Uterus (tissue), 4 donors: ENCODE measurements around the gene TAS2R60. TPM values are rescaled to one million over a fixed set of nuclear protein-coding genes. Genes with fewer than 3 reads are reported as not detected.

ENCODE experiments used
- DNase-seq, 2 donors: peaks; one replicate each; pipeline ENCODE4 v3.0.0-alpha.2; 2019 to 2020
- H3K27ac ChIP-seq, 2 donors: fragments of 200-600 bp; sonication (generic); 1 replicate in 1 of 2; 2 replicates in 1 of 2; pipeline ENCODE4 v1.5.1; 2016 to 2018
- H3K27me3 ChIP-seq, 2 donors: fragments of 200-600 bp; sonication (generic); one replicate each; pipeline ENCODE4 v1.5.1; 2018 to 2019; ENCODE audit warnings: control low read depth in 1 of 2
- H3K36me3 ChIP-seq, 2 donors: fragments of 200-600 bp; sonication (generic); one replicate each; pipeline ENCODE4 v1.5.1; 2019; ENCODE audit warnings: control low read depth in 1 of 2
- H3K4me1 ChIP-seq, 2 donors: fragments of 200-600 bp; sonication (generic); one replicate each; pipeline ENCODE4 v1.5.1; 2018 to 2019; ENCODE audit warnings: control low read depth in 1 of 2
- H3K4me3 ChIP-seq, 2 donors: fragments of 200-600 bp; sonication (generic); 1 replicate in 1 of 2; 2 replicates in 1 of 2; pipeline ENCODE4 v1.5.1; 2018 to 2019; ENCODE audit warnings: mild to moderate bottlenecking in 1 of 2
- H3K9me3 ChIP-seq, 2 donors: fragments of 200-600 bp; sonication (generic); one replicate each; pipeline ENCODE4 v1.5.1; 2019; ENCODE audit warnings: control low read depth in 1 of 2
- POLR2A ChIP-seq, 2 donors: fragments of 450-650 bp; IDR thresholded peaks; one replicate each; pipeline ENCODE4 v1.6.1; 2016; ENCODE audit warnings: antibody characterized with exemption in 2 of 2, mild to moderate bottlenecking in 1 of 2, moderate library complexity in 1 of 2
- intact Hi-C: fragments of 100-400 bp; cut with DNase I; formaldehyde crosslinking; loops from one replicate; pipeline ENCODE4 v1.15.1; 2023; ENCODE audit warnings: low total_unique reads
- total RNA-seq, 4 donors: library from RNA; depleted of rRNA in 3 of 4; stranded (reverse); fragments of >200 nt in 3 of 4; gene quantifications; one replicate each; pipeline versions ENCODE4 v1.1.0 to v1.2.4, GENCODE V29; 2014 to 2023
- TF ChIP-seq, protein P1 (sequence below), 4 experiments: fragments of 200-600 bp in 2 of 4; fragments of 450-650 bp in 2 of 4; sonication (generic) in 2 of 4; IDR thresholded peaks; one replicate each; pipeline ENCODE4 v1.5.1; 2016 to 2019; ENCODE audit warnings: antibody characterized with exemption in 4 of 4, mild to moderate bottlenecking in 2 of 4, moderate library complexity in 1 of 4
- donor health status: DM: yes; HTN: yes; CAD: no.

Gene TAS2R60
- total RNA-seq, 4 donors from 2014 or later = 3.3 TPM; not detected in 3

DNA sequence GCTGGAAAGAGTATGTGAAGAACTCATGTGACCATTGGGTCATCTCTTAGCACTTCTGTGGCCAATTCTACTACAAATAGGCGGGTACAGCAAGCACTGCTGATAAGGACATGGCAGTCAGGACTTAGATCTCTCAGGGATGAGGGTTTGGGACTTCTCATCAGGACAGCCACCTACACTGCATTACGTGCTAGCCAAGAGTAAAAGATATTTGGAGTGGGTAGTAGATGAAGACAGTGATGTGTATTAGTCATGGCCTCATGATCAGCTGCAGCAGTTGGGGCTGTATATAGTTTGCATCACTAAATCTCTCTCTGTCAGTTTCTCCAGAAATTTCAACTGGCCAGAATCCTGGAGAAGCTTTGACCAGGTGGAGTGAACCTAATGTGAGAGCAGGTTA lies 9.2 kb downstream of the TAS2R60 start:
- no peak for TF ChIP-seq POLR2A (IDR thresholded peaks at IDR 0.05)
- TF ChIP-seq, protein P1, sequence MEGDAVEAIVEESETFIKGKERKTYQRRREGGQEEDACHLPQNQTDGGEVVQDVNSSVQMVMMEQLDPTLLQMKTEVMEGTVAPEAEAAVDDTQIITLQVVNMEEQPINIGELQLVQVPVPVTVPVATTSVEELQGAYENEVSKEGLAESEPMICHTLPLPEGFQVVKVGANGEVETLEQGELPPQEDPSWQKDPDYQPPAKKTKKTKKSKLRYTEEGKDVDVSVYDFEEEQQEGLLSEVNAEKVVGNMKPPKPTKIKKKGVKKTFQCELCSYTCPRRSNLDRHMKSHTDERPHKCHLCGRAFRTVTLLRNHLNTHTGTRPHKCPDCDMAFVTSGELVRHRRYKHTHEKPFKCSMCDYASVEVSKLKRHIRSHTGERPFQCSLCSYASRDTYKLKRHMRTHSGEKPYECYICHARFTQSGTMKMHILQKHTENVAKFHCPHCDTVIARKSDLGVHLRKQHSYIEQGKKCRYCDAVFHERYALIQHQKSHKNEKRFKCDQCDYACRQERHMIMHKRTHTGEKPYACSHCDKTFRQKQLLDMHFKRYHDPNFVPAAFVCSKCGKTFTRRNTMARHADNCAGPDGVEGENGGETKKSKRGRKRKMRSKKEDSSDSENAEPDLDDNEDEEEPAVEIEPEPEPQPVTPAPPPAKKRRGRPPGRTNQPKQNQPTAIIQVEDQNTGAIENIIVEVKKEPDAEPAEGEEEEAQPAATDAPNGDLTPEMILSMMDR (IDR thresholded peaks at IDR 0.05) = no peak
- intact Hi-C loops = no loop called here
- H3K27me3 ChIP-seq = no peaks in the 10 kb centered on the region
- no peak overlapping the region for H3K4me3 ChIP-seq
- H3K36me3 ChIP-seq = no peaks in the 10 kb centered on the region
- H3K4me1 ChIP-seq = no peaks in the 10 kb centered on the region
- DNase-seq = no peak
- no peak overlapping the region for H3K27ac ChIP-seq
- H3K9me3 ChIP-seq = no peaks in the 10 kb centered on the region

DNA sequence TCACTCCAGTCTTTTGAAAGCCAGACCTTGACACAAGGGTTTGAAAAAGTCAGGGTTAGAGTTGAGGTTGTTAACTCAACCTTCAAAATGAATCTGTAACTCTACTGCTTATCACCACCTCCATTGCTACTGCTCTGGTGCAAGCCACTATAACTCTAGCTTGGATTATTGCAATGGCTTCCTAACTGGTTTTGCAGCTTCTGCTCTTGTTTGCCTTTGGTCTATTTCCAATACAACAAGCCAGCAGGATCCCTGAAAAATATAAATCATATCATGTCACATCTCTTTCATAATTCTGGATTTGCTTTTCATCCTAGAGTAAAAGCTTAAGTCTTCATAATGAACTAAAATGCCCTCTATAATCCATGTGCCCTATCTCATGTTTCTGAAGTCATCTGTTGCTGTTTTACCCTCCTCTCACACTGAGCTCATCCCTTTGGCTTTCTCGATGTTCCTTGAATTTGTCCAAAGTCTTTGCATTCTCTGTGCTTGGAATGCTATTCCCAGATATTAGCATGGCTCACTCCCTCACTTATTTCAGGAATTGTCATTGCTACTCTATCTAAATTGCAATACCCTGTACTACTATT lies 10.9 kb downstream of the TAS2R60 start:
- Histone ChIP-seq H3K36me3 (no peaks in the 10 kb centered on the region), H3K4me3 (no peak overlapping the region), H3K27ac (no peak overlapping the region), H3K27me3 (no peaks in the 10 kb centered on the region), H3K9me3 (no peaks in the 10 kb centered on the region), H3K4me1 (no peaks in the 10 kb centered on the region)
- TF ChIP-seq POLR2A (IDR thresholded peaks at IDR 0.05) = no peak
- TF ChIP-seq, protein P1 (IDR thresholded peaks at IDR 0.05) = no peak
- intact Hi-C loops = no loop called here
- DNase-seq = no peak

DNA sequence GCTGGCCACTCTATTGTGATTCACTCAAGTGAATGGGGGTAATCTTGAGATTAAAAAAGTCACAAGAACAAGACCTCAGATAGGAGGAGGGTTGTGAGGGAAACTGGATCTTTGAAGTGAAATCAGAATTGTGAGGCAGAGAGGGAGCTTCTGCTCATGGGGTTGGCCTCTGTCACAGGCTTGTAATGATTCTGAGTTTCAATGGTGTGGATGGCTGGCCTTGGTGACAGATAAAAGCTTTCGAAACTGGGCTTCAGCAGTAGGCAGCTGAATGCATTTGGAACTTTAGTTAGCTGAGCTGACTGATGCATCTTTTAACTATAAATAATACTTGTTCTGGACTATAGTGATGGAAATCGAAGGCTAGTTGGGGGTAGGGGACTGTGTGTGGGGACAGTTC lies 12.2 kb downstream of the TAS2R60 start:
- intact Hi-C loops = no loop called here

DNA sequence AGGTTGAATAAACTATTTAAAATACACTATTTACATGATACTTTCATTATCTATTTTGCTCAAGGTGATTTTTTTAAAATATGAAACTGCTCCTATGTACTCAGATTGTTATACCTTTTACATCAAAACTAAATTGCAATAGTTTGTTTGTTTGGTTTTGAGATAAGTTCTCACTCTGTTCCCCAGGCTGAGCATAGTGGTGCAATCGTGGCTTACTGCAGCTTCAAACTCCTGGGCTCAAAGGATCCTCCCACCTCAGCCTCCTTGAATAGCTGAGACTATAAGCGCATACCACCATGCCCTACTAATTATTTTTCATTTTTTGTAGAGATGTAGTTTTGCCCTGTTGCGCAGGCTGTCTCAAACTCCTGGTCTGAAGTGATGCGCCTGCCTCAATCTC lies 12.7 kb downstream of the TAS2R60 start:
- H3K4me1 ChIP-seq = no peaks in the 10 kb centered on the region
- H3K36me3 ChIP-seq = no peaks in the 10 kb centered on the region
- no peak for DNase-seq
- intact Hi-C loops = no loop called here
- H3K27me3 ChIP-seq = no peaks in the 10 kb centered on the region
- H3K9me3 ChIP-seq = no peaks in the 10 kb centered on the region
- TF ChIP-seq, protein P1 (IDR thresholded peaks at IDR 0.05) = no peak
- no peak for TF ChIP-seq POLR2A (IDR thresholded peaks at IDR 0.05)
- no peak overlapping the region for H3K27ac ChIP-seq
- H3K4me3 ChIP-seq = no peak overlapping the region

More for the DNA sequence above, 12.2 kb downstream of the TAS2R60 start:
- Histone ChIP-seq H3K4me1 (no peaks in the 10 kb centered on the region), H3K27ac (no peak overlapping the region), H3K36me3 (no peaks in the 10 kb centered on the region), H3K4me3 (no peak overlapping the region), H3K9me3 (no peaks in the 10 kb centered on the region), H3K27me3 (no peaks in the 10 kb centered on the region)
- DNase-seq = no peak
- TF ChIP-seq, protein P1 (IDR thresholded peaks at IDR 0.05) = no peak
- TF ChIP-seq POLR2A (IDR thresholded peaks at IDR 0.05) = no peak

- Histone ChIP-seq H3K4me3 (no peak overlapping the region), H3K36me3 (no peaks in the 10 kb centered on the region), H3K27ac (no peak overlapping the region), H3K9me3 (no peaks in the 10 kb centered on the region), H3K4me1 (no peaks in the 10 kb centered on the region), H3K27me3 (no peaks in the 10 kb centered on the region)
- intact Hi-C loops = no loop called here
- DNase-seq = no peak
- TF ChIP-seq, protein P1 (IDR thresholded peaks at IDR 0.05) = no peak
- no peak for TF ChIP-seq POLR2A (IDR thresholded peaks at IDR 0.05)
These were observed 13.9 kb downstream of the TAS2R60 start for GRCh38 chr7:143456992-143457793.
